Stomach (tissue), 4 donors: ENCODE data around the gene PARD3.

Experiments used
- EP300 ChIP-seq: sonication (generic); formaldehyde crosslinking; IDR thresholded peaks from one replicate; pipeline ENCODE4 v1.6.1; 2017; ENCODE audit warnings: antibody characterized with exemption
- POLR2A ChIP-seq, 4 donors: fragments of 450-650 bp; IDR thresholded peaks; one replicate each; pipeline ENCODE4 v1.6.1; 2016; ENCODE audit warnings: antibody characterized with exemption in 4 of 4, control low read depth in 2 of 4, mild to moderate bottlenecking in 1 of 4, moderate library complexity in 1 of 4
- TF ChIP-seq, protein P1 (sequence below), 7 experiments: fragments of 450-650 bp in 4 of 7; fragments of 200-600 bp in 3 of 7; sonication (generic) in 3 of 7; IDR thresholded peaks; one replicate each; pipeline ENCODE4 v1.5.1; 2016 to 2019; ENCODE audit warnings: antibody characterized with exemption in 7 of 7, control low read depth in 2 of 7, mild to moderate bottlenecking in 1 of 7

- TF ChIP-seq, protein P1, sequence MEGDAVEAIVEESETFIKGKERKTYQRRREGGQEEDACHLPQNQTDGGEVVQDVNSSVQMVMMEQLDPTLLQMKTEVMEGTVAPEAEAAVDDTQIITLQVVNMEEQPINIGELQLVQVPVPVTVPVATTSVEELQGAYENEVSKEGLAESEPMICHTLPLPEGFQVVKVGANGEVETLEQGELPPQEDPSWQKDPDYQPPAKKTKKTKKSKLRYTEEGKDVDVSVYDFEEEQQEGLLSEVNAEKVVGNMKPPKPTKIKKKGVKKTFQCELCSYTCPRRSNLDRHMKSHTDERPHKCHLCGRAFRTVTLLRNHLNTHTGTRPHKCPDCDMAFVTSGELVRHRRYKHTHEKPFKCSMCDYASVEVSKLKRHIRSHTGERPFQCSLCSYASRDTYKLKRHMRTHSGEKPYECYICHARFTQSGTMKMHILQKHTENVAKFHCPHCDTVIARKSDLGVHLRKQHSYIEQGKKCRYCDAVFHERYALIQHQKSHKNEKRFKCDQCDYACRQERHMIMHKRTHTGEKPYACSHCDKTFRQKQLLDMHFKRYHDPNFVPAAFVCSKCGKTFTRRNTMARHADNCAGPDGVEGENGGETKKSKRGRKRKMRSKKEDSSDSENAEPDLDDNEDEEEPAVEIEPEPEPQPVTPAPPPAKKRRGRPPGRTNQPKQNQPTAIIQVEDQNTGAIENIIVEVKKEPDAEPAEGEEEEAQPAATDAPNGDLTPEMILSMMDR (IDR thresholded peaks at IDR 0.05), result no peak
- TF ChIP-seq POLR2A (IDR thresholded peaks at IDR 0.05) (no peak), EP300 (no peak)
These were observed 173.1 kb downstream of the PARD3 start for GRCh38 chr10:34641913-34642558.
